NCI-H1436 treated with DMSO at 0.1 percent for 48 hours (cell line): ENCODE data around the gene KCNB1.

Experiments used
- DNase-seq: peaks from one replicate; lab custom pipeline; 2025; lab: John Stamatoyannopoulos, UW

The KCNB1 gene

GRCh38 chr20:49482621-49483017, at the start of gene KCNB1:
TSS of gene KCNB1 (minus strand) at chr20:49482668. CDS start at chr20:49482480, 188 bp downstream.
- DNase-seq: no peak

- DNase-seq: no peak
These were observed 47.0 kb upstream of the KCNB1 start for GRCh38 chr20:49529470-49529869.

- no peak for DNase-seq
These were observed 44.1 kb upstream of the KCNB1 start for GRCh38 chr20:49526568-49526967.

- no peak for DNase-seq
These were observed 43.6 kb upstream of the KCNB1 start for GRCh38 chr20:49526056-49526455.

GRCh38 chr20:49523767-49524360, 41.4 kb upstream of the KCNB1 start:
- no peak for DNase-seq

- DNase-seq: no peak
These were observed 38.9 kb upstream of the KCNB1 start for GRCh38 chr20:49521356-49521755.

- no peak for DNase-seq
These were observed 37.4 kb upstream of the KCNB1 start for GRCh38 chr20:49519777-49520359.

GRCh38 chr20:49519212-49519712, 36.8 kb upstream of the KCNB1 start:
- no peak for DNase-seq

- DNase-seq: no peak
These were observed 36.1 kb upstream of the KCNB1 start for GRCh38 chr20:49518576-49518975.

- no peak for DNase-seq
These were observed 35.3 kb upstream of the KCNB1 start for GRCh38 chr20:49517805-49518100.

- no peak for DNase-seq
These were observed 34.7 kb upstream of the KCNB1 start for GRCh38 chr20:49516916-49517804.

GRCh38 chr20:49515586-49515985, 33.1 kb upstream of the KCNB1 start:
- DNase-seq: no peak

GRCh38 chr20:49513517-49513916, 31.0 kb upstream of the KCNB1 start:
- no peak for DNase-seq

GRCh38 chr20:49513009-49513408, 30.5 kb upstream of the KCNB1 start:
- DNase-seq: no peak

- DNase-seq: no peak
These were observed 29.5 kb upstream of the KCNB1 start for GRCh38 chr20:49511788-49512525.

GRCh38 chr20:49510562-49511122, 28.2 kb upstream of the KCNB1 start:
- no peak for DNase-seq

GRCh38 chr20:49508435-49509199, 26.1 kb upstream of the KCNB1 start:
- DNase-seq: no peak

- no peak for DNase-seq
These were observed 25.4 kb upstream of the KCNB1 start for GRCh38 chr20:49507741-49508434.

GRCh38 chr20:49505518-49505917, 23.1 kb upstream of the KCNB1 start:
- DNase-seq: no peak

GRCh38 chr20:49503176-49503575, 20.7 kb upstream of the KCNB1 start:
- DNase-seq: no peak

GRCh38 chr20:49501917-49502316, 19.4 kb upstream of the KCNB1 start:
- DNase-seq: no peak
